Measurements from ENCODE around the gene EYA3.

The EYA3 gene

GRCh38 chr1:28086651-28087050 is 1.8 kb downstream of the EYA3 start:
- DNase-seq (ENCODE audit: low read depth): no peak
- no peak overlapping the region for H3K4me3 ChIP-seq (ENCODE audit: control insufficient read depth, low read depth, low read length)
- TF ChIP-seq CTCF (conservative IDR thresholded peaks at IDR 0.05; ENCODE audit: control insufficient read depth, insufficient read depth, low read depth, low read length): no peak

DNA sequence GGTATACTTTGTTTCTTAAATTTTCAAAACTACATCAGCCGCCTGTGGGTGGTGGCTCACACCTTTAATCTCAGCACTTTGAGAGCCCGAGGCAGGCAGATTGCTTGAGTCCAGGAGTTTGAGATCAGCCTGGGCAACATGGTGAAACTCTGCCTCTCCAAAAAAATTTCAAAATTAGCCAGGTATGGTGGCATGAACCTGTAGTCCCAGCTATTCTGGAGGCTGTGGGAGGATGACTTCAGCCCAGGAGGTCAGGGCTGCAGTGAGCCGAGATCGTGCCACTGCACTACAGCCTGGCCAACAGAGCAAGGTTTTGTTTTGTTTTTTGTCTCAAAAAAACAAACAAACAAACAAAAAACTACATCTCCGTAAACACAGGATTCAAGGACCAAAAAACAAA is 3.3 kb downstream of the EYA3 start:
- no peak for TF ChIP-seq CTCF (conservative IDR thresholded peaks at IDR 0.05; ENCODE audit: control insufficient read depth, insufficient read depth, low read depth, low read length)
- no peak overlapping the region for H3K4me3 ChIP-seq (ENCODE audit: control insufficient read depth, low read depth, low read length)
- no peak for DNase-seq (ENCODE audit: low read depth)

DNA sequence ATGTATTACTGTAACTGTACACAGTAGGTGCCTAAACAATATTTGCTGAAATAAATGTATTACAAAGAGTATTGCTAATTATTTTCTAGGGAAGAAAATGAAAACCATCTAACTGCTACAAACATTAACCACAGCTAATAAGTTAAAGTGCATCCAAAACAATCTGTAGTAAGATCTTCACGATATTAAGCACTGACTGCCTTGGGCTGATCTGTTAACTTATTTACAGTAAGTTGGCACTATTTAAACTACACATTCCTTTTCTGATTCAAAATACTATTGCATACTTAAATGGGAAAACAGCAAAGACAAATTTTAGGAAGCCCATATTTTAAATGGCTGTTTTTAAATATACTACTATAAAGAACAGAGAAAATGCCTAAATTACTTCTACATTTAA is 4.5 kb downstream of the EYA3 start:
- no peak for TF ChIP-seq CTCF (conservative IDR thresholded peaks at IDR 0.05; ENCODE audit: control insufficient read depth, insufficient read depth, low read depth, low read length)
- no peak for DNase-seq (ENCODE audit: low read depth)
- no peak overlapping the region for H3K4me3 ChIP-seq (ENCODE audit: control insufficient read depth, low read depth, low read length)

DNA sequence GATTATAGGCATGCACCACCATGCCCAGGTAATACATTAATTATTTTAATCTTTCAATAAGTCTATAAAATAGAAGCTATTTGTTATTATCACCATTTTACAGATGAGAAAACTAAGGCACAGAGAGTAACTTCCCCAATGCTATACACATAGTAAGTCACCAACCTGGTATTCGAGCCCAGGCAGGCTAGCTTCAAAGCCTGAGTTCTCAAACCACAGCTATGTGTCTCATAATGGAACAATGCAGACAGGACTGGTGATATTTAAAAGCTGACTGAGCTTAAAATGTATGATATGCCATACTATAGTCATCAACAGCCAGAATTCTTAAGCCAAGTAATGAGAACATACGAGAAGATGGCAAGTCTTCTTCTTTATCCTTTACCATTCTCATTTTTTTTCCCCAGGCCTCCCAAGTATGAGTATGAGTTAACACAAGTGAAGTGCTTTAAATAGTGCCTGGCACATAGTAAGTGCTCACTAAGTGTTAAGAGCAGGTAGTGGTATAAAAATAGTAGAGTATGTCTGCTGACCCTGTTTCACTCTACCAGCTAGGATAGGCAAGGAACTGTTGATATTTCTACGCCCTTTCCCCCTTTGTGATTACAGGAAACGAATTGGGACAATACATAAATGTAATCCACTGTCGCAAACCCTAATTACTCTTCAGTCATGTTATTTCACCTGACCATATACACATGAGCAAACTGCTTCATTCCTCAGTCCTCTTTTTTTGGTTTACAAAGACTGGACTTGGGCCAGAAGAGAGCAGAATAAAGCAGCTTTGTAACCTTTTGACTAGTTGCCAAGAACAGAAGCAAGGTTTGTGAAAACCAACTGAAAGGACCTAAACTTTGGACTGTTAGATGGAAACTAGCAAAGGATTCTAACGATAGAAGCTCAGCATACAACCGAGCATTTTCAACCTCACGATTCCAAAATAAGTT is 9.5 kb downstream of the EYA3 start:
- DNase-seq (ENCODE audit: low read depth): peak; percentile 67
- TF ChIP-seq CTCF (conservative IDR thresholded peaks at IDR 0.05; ENCODE audit: control insufficient read depth, insufficient read depth, low read depth, low read length): no peak
- H3K4me3 ChIP-seq (ENCODE audit: control insufficient read depth, low read depth, low read length): no peak overlapping the region

DNA sequence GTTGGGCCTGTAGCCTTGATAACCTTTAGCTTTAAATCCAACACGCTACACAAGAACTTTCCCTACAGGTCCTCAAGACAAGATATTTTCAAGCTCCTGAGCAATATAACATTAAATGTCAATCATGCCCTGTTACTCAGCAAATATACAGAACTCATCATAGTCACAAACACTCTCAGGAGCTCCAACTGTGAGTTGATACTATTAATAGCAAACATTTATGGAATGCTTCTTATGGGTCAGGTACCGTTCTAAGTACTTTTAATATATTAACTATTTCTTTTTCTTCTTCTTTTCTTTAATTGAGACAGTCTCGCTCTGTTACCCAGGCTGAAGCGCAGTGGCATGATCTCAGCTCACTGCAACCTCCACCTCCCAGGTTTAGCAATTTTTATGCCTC is 10.1 kb downstream of the EYA3 start:
- no peak for TF ChIP-seq CTCF (conservative IDR thresholded peaks at IDR 0.05; ENCODE audit: control insufficient read depth, insufficient read depth, low read depth, low read length)
- DNase-seq (ENCODE audit: low read depth): no peak
- H3K4me3 ChIP-seq (ENCODE audit: control insufficient read depth, low read depth, low read length): no peak overlapping the region

GRCh38 chr1:28074892-28075511 is 13.4 kb downstream of the EYA3 start:
- no peak for TF ChIP-seq CTCF (conservative IDR thresholded peaks at IDR 0.05; ENCODE audit: control insufficient read depth, insufficient read depth, low read depth, low read length)
- DNase-seq (ENCODE audit: low read depth): no peak
- no peak overlapping the region for H3K4me3 ChIP-seq (ENCODE audit: control insufficient read depth, low read depth, low read length)

Data from fibroblast of mammary gland (primary cell).